Right atrium auricular region (tissue), 2 donors: ENCODE data around the gene PACS1. TPM values are rescaled to one million over a fixed set of nuclear protein-coding genes. Genes with fewer than 3 reads are reported as not detected.
A peak's percentile ranks its signal among the peaks of the same experiment; 100 is the strongest.

Experiments
- DNase-seq: peaks from one replicate; pipeline ENCODE4 v3.0.0-alpha.2; 2019; ENCODE audit warnings: low spot score
- H3K27ac ChIP-seq, 2 donors: fragments of 200-600 bp; sonication (generic); 1 replicate in 1 of 2; 2 replicates in 1 of 2; pipeline ENCODE4 v1.5.1; 2016 to 2019
- H3K27me3 ChIP-seq, 2 donors: fragments of 200-600 bp; sonication (generic); one replicate each; pipeline versions ENCODE4 v1.5.1 to v1.6.0; 2017 to 2019
- H3K36me3 ChIP-seq: fragments of 200-600 bp; sonication (generic); one replicate; pipeline ENCODE4 v1.5.1; 2016
- H3K4me1 ChIP-seq, 2 donors: fragments of 200-600 bp; sonication (generic); one replicate each; pipeline versions ENCODE4 v1.5.1 to v1.6.0; 2017 to 2019
- H3K4me3 ChIP-seq, 2 donors: fragments of 200-600 bp; sonication (generic); 1 replicate in 1 of 2; 2 replicates in 1 of 2; pipeline ENCODE4 v1.5.1; 2017 to 2019; ENCODE audit warnings: mild to moderate bottlenecking in 1 of 2, moderate library complexity in 1 of 2
- H3K9me3 ChIP-seq, 2 donors: fragments of 200-600 bp; sonication (generic); one replicate each; pipeline ENCODE4 v1.5.1; 2019
- total RNA-seq, 2 donors: library from RNA; depleted of rRNA; stranded (reverse); fragments of >200 nt; gene quantifications; one replicate each; pipeline ENCODE4 v1.1.0, GENCODE V29; 2016
- TF ChIP-seq, protein P1 (sequence below), 2 donors: fragments of 200-600 bp; sonication (generic); IDR thresholded peaks; one replicate each; pipeline ENCODE4 v1.5.1; 2019; ENCODE audit warnings: antibody characterized with exemption in 2 of 2

Gene PACS1
- total RNA-seq, 2 donors from 2014 or later = 47.7 to 88.9 TPM

DNA sequence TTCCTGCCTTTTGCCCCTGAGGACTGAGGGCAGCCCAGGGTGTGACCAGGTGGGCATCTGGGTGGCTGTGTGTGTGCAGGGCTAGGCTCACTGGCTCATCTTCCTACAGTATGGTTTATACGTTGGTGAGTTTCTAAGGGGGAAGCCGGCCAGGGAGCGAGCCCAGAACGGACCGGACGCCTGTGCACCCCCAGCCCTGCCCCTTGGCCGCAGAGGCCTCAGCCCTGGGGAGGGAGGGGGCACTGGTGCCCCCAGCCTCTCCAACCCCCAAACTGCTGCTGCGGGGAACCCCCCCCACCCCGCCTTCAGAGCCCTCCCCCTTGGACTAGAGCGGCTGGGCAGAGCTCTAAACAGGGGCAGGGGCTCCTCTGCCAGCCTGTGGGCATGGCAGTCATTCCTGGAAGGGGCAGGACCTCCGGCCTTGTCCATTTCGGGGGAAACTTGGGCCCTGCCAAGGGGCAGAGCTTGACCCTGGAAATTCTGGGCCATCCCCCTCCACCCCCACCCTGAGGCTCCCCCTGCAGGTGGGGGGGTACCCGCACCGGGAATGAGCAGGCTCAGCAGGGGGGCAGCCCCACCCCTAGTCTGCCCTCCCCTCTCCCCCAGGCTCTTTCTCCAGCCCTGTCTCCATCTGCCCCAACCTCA, 213.5 kb downstream of the PACS1 start:
- Histone ChIP-seq H3K36me3 (peaks cover 8% of the 10 kb centered on the region), H3K4me3 (no peak overlapping the region), H3K9me3 (no peaks in the 10 kb centered on the region), H3K27ac (no peak overlapping the region), H3K27me3 (no peaks in the 10 kb centered on the region), H3K4me1 (peaks cover 0 to 48% of the 10 kb centered on the region in 2 donors)
- TF ChIP-seq, protein P1, sequence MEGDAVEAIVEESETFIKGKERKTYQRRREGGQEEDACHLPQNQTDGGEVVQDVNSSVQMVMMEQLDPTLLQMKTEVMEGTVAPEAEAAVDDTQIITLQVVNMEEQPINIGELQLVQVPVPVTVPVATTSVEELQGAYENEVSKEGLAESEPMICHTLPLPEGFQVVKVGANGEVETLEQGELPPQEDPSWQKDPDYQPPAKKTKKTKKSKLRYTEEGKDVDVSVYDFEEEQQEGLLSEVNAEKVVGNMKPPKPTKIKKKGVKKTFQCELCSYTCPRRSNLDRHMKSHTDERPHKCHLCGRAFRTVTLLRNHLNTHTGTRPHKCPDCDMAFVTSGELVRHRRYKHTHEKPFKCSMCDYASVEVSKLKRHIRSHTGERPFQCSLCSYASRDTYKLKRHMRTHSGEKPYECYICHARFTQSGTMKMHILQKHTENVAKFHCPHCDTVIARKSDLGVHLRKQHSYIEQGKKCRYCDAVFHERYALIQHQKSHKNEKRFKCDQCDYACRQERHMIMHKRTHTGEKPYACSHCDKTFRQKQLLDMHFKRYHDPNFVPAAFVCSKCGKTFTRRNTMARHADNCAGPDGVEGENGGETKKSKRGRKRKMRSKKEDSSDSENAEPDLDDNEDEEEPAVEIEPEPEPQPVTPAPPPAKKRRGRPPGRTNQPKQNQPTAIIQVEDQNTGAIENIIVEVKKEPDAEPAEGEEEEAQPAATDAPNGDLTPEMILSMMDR (IDR thresholded peaks at IDR 0.05) = no peak
- no peak for DNase-seq

DNA sequence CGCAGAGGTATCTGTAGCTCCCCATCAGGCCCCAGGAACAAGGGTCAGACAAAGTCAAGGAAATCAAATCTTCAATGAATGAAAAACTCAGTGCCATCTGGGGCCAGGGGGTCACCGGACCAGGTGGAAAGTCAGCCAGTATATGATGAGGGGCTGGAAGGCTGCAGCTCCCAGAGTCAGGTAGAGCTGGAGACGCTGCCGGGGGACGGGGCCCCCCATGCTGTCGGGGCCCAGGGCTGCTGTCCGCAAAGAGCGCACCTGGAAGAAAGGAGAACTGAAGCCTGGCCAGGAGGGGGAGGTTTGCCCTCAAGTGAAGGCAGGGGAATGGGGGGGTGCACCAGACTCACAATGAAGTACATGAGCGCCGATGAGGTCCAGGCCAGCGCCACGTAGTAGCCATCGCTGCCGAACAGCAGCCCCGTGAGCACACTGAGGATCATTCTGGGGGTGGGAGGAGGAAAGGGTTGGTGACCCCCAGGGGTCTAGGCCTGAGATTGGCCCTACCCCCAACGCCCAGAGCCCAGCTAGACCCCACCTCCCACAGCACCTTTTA, 214.5 kb downstream of the PACS1 start:
- H3K4me3 ChIP-seq = no peak overlapping the region
- peaks cover 0 to 46% of the 10 kb centered on the region in 2 donors for H3K4me1 ChIP-seq
- TF ChIP-seq, protein P1 (IDR thresholded peaks at IDR 0.05) = no peak
- peak overlapping the region in 1 of 2 donors; percentile 67 for H3K27ac ChIP-seq
- no peaks in the 10 kb centered on the region for H3K9me3 ChIP-seq
- no peaks in the 10 kb centered on the region for H3K27me3 ChIP-seq
- peaks cover 8% of the 10 kb centered on the region for H3K36me3 ChIP-seq
- no peak for DNase-seq

DNA sequence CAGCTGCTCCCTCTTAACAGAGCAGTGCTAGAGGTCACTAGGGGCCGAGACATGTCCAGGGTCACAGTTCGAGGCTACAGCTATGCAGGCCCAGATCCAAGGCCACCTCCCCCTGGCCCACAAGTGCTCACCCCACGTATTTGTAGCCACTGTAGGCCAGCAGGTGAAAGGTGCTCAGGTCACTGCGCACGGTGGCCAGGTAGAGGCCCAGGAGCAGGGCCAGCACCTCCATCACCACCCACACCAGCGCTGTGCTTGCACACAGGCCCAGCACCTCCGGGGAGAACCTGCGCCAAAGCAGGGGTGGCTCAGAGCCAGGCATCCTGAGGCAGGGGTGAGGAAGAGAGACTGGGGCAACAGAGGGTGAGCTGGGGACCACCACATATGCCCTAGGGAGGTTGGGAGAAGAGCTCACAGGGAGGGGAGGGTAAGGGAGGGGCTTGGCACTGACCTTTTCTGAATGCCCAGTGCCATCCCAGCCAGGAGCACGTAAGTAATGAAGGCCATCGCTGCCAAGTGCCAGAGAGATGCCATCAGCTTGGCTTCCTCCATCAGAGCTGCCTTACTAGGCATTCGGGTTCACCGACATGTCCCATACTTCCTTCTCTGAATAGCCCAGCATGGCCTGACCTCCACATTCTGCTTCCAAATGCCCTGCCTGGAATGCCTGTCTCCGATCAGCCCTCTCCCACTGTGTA, 215.3 kb downstream of the PACS1 start:
- TF ChIP-seq, protein P1 (IDR thresholded peaks at IDR 0.05) = no peak
- Histone ChIP-seq H3K4me1 (peaks cover 0 to 53% of the 10 kb centered on the region in 2 donors), H3K9me3 (no peaks in the 10 kb centered on the region)

DNA sequence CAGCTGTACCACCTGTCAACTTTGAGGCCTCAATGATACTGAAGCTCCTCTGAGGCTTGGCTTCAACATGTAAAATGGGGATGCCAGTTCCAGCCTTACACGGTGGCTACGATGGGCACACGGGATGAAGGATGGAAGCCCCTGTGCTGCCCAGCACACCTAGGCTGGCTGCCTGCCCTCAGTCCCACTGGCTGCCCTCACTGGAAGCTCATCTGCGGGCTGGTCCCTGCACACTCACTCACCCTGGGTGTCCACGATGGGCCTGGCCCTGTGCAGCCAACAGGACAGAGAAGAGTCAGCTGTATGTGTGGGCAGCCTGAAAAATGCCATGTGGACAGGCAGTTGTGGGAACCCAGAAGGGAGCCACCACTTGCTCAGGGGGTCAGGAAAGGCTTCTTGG, 216.6 kb downstream of the PACS1 start:
- Histone ChIP-seq H3K27me3 (no peaks in the 10 kb centered on the region), H3K9me3 (no peaks in the 10 kb centered on the region), H3K4me1 (peaks cover 0 to 53% of the 10 kb centered on the region in 2 donors), H3K27ac (peak overlapping the region in 1 of 2 donors; percentile 67), H3K36me3 (peaks cover 8% of the 10 kb centered on the region), H3K4me3 (no peak overlapping the region)
- TF ChIP-seq, protein P1 (IDR thresholded peaks at IDR 0.05) = no peak
- no peak for DNase-seq

More for the DNA sequence above, 215.3 kb downstream of the PACS1 start:
- no peak for DNase-seq
- H3K27ac ChIP-seq = peak overlapping the region in 1 of 2 donors; percentile 67
- H3K4me3 ChIP-seq = no peak overlapping the region
- no peaks in the 10 kb centered on the region for H3K27me3 ChIP-seq
- peaks cover 8% of the 10 kb centered on the region for H3K36me3 ChIP-seq

DNA sequence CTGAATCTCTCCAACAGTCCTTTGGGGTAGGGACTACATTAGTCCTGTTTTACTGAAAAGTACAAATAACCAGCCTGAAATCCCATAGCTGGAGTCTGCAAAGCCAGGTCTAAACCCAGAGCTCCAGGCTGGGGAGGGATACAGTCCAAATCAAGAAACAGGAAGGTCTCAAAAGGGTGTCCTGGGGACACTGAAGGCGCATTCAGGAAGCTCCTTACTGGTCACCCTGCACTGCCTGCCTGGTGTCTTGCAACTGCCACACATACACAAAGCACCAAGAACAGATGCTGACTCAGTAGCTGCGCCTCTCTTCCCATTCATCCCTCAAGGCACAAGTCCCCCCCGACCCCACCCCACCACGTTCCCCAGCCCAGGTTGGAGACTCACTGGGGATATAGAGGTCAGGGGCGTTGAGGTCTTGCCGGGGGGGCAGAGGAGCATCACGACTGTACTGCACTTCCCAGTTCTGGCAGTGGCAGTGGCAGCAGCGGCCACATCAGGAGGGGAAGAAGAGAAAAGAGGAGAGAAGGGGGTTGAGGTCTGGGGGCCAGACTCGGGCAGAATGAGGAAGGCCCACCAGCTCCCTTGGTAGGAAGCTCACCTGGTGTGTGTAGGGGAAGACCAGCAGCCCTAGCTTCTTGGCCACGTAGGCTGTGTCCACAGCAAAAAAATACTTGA, 217.3 kb downstream of the PACS1 start:
- H3K27me3 ChIP-seq = peaks cover 0 to 4% of the 10 kb centered on the region in 2 donors
- no peak for DNase-seq
- H3K27ac ChIP-seq = peak overlapping the region in 1 of 2 donors; percentile 92
- H3K4me3 ChIP-seq = no peak overlapping the region
- TF ChIP-seq, protein P1 (IDR thresholded peaks at IDR 0.05) = no peak
- peaks cover 8% of the 10 kb centered on the region for H3K36me3 ChIP-seq
- no peaks in the 10 kb centered on the region for H3K9me3 ChIP-seq
- peaks cover 0 to 53% of the 10 kb centered on the region in 2 donors for H3K4me1 ChIP-seq
